Activated naive CD4-positive, alpha-beta T cell treated with anti-CD3 and anti-CD28 coated beads, Interleukin-2, amount 50 U/mL, for 24 hours (primary cell): ENCODE data around the gene RASGRP1.
A peak's percentile ranks its signal among the peaks of the same experiment; 100 is the strongest.

Experiments
- H3K27ac Mint-ChIP-seq: one replicate; pipeline ENCODE4 v1.8.0; 2021; ENCODE audit warnings: mild to moderate bottlenecking, mixed read lengths
- H3K27me3 Mint-ChIP-seq: one replicate; pipeline ENCODE4 v1.8.0; 2021; ENCODE audit warnings: mixed read lengths
- H3K36me3 Mint-ChIP-seq: one replicate; pipeline ENCODE4 v1.8.0; 2021; ENCODE audit warnings: mixed read lengths
- H3K4me1 Mint-ChIP-seq: one replicate; pipeline ENCODE4 v1.8.0; 2021; ENCODE audit warnings: mixed read lengths
- H3K4me3 Mint-ChIP-seq: one replicate; pipeline ENCODE4 v1.8.0; 2021; ENCODE audit warnings: mild to moderate bottlenecking, mixed read lengths
- H3K9me3 Mint-ChIP-seq: one replicate; pipeline ENCODE4 v1.8.0; 2021; ENCODE audit warnings: mixed read lengths

Gene RASGRP1

GRCh38 chr15:38555686-38556334 is 8.8 kb downstream of the RASGRP1 start:
- Mint-ChIP-seq H3K36me3 (peaks cover 28% of the 10 kb centered on the region), H3K9me3 (no peaks in the 10 kb centered on the region), H3K4me3 (peak overlapping the region; percentile 85), H3K27me3 (no peaks in the 10 kb centered on the region), H3K4me1 (peaks cover 99% of the 10 kb centered on the region), H3K27ac (peak overlapping the region; percentile 99)

- Mint-ChIP-seq H3K27ac (peak overlapping the region; percentile 99), H3K4me1 (peaks cover 94% of the 10 kb centered on the region), H3K9me3 (no peaks in the 10 kb centered on the region), H3K4me3 (peak overlapping the region; percentile 44), H3K36me3 (peaks cover 27% of the 10 kb centered on the region), H3K27me3 (no peaks in the 10 kb centered on the region)
Observed at GRCh38 chr15:38554354-38554753, 10.3 kb downstream of the RASGRP1 start.

- Mint-ChIP-seq H3K27ac (peak overlapping the region; percentile 87), H3K36me3 (peaks cover 21% of the 10 kb centered on the region), H3K9me3 (no peaks in the 10 kb centered on the region), H3K27me3 (no peaks in the 10 kb centered on the region), H3K4me3 (peak overlapping the region; percentile 55), H3K4me1 (peaks cover 94% of the 10 kb centered on the region)
Observed at GRCh38 chr15:38553071-38553470, 11.5 kb downstream of the RASGRP1 start.

GRCh38 chr15:38551720-38552648 is 12.6 kb downstream of the RASGRP1 start:
- no peaks in the 10 kb centered on the region for H3K27me3 Mint-ChIP-seq
- peaks cover 94% of the 10 kb centered on the region for H3K4me1 Mint-ChIP-seq
- H3K27ac Mint-ChIP-seq = peak overlapping the region; percentile 91
- H3K36me3 Mint-ChIP-seq = peaks cover 28% of the 10 kb centered on the region
- H3K4me3 Mint-ChIP-seq = peak overlapping the region; percentile 75
- H3K9me3 Mint-ChIP-seq = no peaks in the 10 kb centered on the region

GRCh38 chr15:38549222-38549621 is 15.4 kb downstream of the RASGRP1 start:
- Mint-ChIP-seq H3K36me3 (peaks cover 32% of the 10 kb centered on the region), H3K27me3 (no peaks in the 10 kb centered on the region), H3K4me3 (peak overlapping the region; percentile 1), H3K9me3 (no peaks in the 10 kb centered on the region), H3K27ac (peak overlapping the region; percentile 71), H3K4me1 (peaks cover 92% of the 10 kb centered on the region)

GRCh38 chr15:38547255-38547997 is 17.2 kb downstream of the RASGRP1 start:
- Mint-ChIP-seq H3K4me3 (no peak overlapping the region), H3K27me3 (no peaks in the 10 kb centered on the region), H3K36me3 (peaks cover 32% of the 10 kb centered on the region), H3K4me1 (peaks cover 90% of the 10 kb centered on the region), H3K9me3 (no peaks in the 10 kb centered on the region), H3K27ac (peak overlapping the region; percentile 87)

- Mint-ChIP-seq H3K27me3 (no peaks in the 10 kb centered on the region), H3K4me3 (no peak overlapping the region), H3K27ac (peak overlapping the region; percentile 60), H3K36me3 (peaks cover 31% of the 10 kb centered on the region), H3K4me1 (peaks cover 94% of the 10 kb centered on the region), H3K9me3 (no peaks in the 10 kb centered on the region)
Observed at GRCh38 chr15:38545179-38545578, 19.4 kb downstream of the RASGRP1 start.

- Mint-ChIP-seq H3K4me1 (peaks cover 96% of the 10 kb centered on the region), H3K27me3 (no peaks in the 10 kb centered on the region), H3K9me3 (no peaks in the 10 kb centered on the region), H3K4me3 (peak overlapping the region; percentile 4), H3K36me3 (peaks cover 13% of the 10 kb centered on the region), H3K27ac (peak overlapping the region; percentile 81)
Observed at GRCh38 chr15:38541026-38541425, 23.6 kb downstream of the RASGRP1 start.

- Mint-ChIP-seq H3K27me3 (no peaks in the 10 kb centered on the region), H3K9me3 (no peaks in the 10 kb centered on the region), H3K4me3 (peak overlapping the region; percentile 2), H3K36me3 (peaks cover 16% of the 10 kb centered on the region), H3K27ac (peak overlapping the region; percentile 38), H3K4me1 (peaks cover 96% of the 10 kb centered on the region)
Observed at GRCh38 chr15:38540510-38540909, 24.1 kb downstream of the RASGRP1 start.

- peaks cover 96% of the 10 kb centered on the region for H3K4me1 Mint-ChIP-seq
- H3K27me3 Mint-ChIP-seq = no peaks in the 10 kb centered on the region
- no peaks in the 10 kb centered on the region for H3K9me3 Mint-ChIP-seq
- peak overlapping the region; percentile 69 for H3K27ac Mint-ChIP-seq
- H3K36me3 Mint-ChIP-seq = peaks cover 12% of the 10 kb centered on the region
- peak overlapping the region; percentile 11 for H3K4me3 Mint-ChIP-seq
Observed at GRCh38 chr15:38539008-38539343, 25.6 kb downstream of the RASGRP1 start.

GRCh38 chr15:38538328-38539007 is 26.1 kb downstream of the RASGRP1 start:
- Mint-ChIP-seq H3K27ac (peak overlapping the region; percentile 69), H3K4me1 (peaks cover 96% of the 10 kb centered on the region), H3K4me3 (peak overlapping the region; percentile 42), H3K36me3 (peaks cover 11% of the 10 kb centered on the region), H3K9me3 (no peaks in the 10 kb centered on the region), H3K27me3 (no peaks in the 10 kb centered on the region)

GRCh38 chr15:38536201-38536676 is 28.4 kb downstream of the RASGRP1 start:
- Mint-ChIP-seq H3K27ac (peak overlapping the region; percentile 83), H3K4me1 (peaks cover 97% of the 10 kb centered on the region), H3K9me3 (no peaks in the 10 kb centered on the region), H3K36me3 (peaks cover 14% of the 10 kb centered on the region), H3K4me3 (no peak overlapping the region), H3K27me3 (no peaks in the 10 kb centered on the region)

GRCh38 chr15:38535491-38536200 is 29.0 kb downstream of the RASGRP1 start:
- no peaks in the 10 kb centered on the region for H3K27me3 Mint-ChIP-seq
- H3K4me1 Mint-ChIP-seq = peaks cover 97% of the 10 kb centered on the region
- H3K9me3 Mint-ChIP-seq = no peaks in the 10 kb centered on the region
- H3K4me3 Mint-ChIP-seq = peak overlapping the region; percentile 26
- peak overlapping the region; percentile 83 for H3K27ac Mint-ChIP-seq
- peaks cover 14% of the 10 kb centered on the region for H3K36me3 Mint-ChIP-seq

GRCh38 chr15:38534691-38535090 is 29.9 kb downstream of the RASGRP1 start:
- Mint-ChIP-seq H3K4me1 (peaks cover 98% of the 10 kb centered on the region), H3K36me3 (peaks cover 20% of the 10 kb centered on the region)

More at GRCh38 chr15:38534691-38535090, 29.9 kb downstream of the RASGRP1 start:
- Mint-ChIP-seq H3K9me3 (no peaks in the 10 kb centered on the region), H3K27ac (peak overlapping the region; percentile 66), H3K4me3 (peak overlapping the region; percentile 12), H3K27me3 (no peaks in the 10 kb centered on the region)
